Hippocampal formation (tissue), 2 donors: Measurements from ENCODE around the gene SEMA5A.

Experiments
- DNase-seq, 2 donors: peaks; one replicate each; lab custom pipeline; 2025; lab: John Stamatoyannopoulos, UW

SEMA5A gene

DNA sequence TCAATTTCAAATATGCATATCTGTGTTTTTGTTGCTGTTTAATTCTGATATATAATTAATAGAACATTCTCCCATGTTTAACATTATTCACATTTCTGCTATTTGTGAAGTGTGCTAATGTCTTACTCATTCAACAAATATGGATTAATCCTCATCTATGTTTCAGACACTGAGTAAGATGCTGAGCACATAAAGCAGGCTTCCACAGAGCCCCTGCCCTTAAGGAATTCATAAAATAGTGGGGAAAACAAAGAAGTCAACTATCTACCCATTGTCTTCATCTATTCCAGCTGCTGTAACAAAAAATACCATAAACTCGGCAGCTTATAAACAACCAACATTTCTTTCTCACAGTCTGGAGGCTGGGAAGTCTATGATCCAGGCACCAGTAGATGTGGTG lies 333.3 kb downstream of the SEMA5A start:
- no peak for DNase-seq

GRCh38 chr5:9209846-9210492 lies 335.9 kb downstream of the SEMA5A start:
- no peak for DNase-seq

DNA sequence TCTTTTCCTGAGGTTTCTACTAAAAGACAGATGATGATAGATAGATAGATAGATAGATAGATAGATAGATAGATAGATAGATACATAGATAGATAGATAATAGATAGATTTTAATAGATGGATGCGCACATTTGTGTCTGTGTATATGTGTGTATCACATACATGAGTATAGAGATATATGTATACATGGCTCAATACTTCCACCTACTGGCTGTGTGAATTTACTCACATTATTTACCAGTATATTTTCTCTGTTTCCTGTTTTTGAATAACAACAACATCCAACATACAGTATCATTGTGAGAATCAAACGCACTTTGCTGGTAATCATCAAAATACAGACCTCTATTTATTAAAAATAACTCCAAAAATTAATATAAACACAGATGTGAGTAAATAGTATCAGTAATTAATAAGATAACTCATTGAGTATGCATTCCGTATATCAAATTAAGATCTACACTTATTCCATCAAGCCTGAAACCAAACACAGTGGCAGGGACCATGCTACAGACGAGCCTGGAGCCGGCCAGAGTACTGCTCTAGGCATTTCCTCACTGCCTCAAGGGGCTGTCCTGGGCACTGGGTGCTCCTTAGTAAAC lies 338.0 kb downstream of the SEMA5A start:
- DNase-seq, result peak in 1 of 2 donors; percentile 75

DNA sequence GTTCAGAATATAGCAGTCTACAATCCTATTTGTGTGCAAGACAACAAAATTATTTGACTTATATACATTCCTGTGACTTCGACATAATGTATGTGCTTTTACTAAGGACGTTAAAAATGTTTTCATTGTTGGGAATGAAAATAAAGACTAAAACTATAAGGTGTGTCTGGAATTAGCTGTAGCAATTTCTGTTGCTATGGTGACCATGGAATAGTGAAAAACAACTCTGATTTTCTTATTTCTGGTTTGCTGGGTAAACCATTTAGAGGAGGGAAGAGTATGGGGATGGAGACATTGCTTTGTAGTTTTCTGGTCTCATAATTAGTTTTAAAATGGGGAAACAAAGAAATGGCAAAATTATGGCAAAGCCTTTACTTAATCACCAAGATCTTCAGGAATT lies 343.2 kb downstream of the SEMA5A start:
- DNase-seq, result no peak

DNA sequence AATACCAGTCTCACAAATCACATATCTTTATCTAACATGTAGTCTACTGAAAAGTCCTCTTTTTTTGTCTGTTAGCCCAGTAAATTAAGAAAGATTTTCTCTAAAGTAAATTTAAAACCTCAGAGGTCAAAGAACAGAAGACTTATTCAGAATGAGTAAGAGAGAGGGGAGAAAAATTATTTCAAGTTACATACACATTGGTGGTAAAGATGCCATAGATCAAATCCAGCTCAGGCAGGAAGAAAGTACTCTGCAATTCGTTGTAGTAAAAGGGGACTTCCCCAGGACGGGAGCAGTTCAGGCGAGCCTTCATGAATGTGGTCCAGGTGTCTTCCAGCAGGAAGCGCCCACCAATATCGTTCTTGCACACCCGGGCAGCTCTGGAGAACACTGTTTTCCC lies 344.1 kb downstream of the SEMA5A start:
- DNase-seq, result no peak

- DNase-seq, result no peak
These were observed 344.9 kb downstream of the SEMA5A start for GRCh38 chr5:9201011-9201410.

DNA sequence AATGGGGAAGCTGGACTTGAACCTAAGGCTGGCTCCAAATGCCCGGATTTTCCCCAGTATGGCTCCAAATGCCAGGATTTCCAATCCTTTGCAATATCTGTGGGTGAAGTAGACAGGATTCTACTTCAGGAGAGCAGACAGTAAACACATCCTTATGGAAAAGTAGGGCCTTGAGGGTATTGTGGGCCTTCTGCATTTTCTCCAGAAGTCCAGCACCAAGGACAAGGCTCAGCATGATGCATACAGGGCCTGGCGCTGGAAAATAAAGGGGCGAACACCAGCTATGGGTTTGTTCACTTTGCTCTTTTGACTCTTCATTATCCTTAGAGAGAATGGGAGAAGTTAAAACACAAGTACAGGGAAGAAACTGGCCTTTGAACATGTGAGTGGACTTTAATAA lies 347.5 kb downstream of the SEMA5A start:
- DNase-seq, result no peak

DNA sequence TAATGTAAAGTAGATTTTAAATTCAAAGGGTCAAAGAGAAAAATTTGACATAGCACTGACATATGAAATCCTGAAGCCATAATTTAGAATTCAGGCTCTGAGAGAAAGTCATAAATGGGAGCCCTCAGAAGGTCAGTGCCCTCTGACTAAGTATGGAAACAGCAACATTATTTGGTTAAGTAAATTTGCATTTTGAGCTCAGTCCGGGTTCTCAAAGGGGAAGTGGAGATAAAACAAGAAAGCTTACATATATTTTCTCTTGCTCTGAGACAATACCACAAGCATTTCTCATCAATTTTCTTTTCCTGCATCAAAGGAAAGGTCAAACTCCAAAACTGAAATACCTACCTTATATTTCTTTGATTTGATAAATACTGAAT lies 348.0 kb downstream of the SEMA5A start:
- no peak for DNase-seq

GRCh38 chr5:9196403-9197227 lies 349.3 kb downstream of the SEMA5A start:
- peak; percentile 8 to 9 for DNase-seq

- DNase-seq, result no peak
These were observed 351.4 kb downstream of the SEMA5A start for GRCh38 chr5:9194509-9194908.

DNA sequence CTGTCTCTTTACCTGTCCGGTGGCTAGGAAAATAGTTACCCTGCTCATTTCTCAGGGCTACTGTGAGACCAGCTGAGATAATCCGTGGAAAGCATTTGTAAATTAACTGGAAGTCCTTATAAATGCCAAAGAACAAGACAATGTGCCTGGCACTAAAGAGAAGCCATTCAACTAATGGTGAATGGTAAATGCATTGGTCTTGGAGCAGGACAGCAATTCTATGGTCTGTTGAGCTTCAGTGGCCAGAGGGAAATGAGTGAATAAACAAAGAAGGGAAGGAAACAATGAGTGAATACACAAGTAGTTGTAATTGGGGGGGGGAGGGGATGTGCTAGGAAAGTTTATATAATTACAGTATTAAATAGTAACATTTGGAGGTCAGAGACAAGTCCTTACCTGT lies 353.6 kb downstream of the SEMA5A start:
- peak in 1 of 2 donors; percentile 81 for DNase-seq

GRCh38 chr5:9189681-9190080 lies 356.2 kb downstream of the SEMA5A start:
- no peak for DNase-seq

DNA sequence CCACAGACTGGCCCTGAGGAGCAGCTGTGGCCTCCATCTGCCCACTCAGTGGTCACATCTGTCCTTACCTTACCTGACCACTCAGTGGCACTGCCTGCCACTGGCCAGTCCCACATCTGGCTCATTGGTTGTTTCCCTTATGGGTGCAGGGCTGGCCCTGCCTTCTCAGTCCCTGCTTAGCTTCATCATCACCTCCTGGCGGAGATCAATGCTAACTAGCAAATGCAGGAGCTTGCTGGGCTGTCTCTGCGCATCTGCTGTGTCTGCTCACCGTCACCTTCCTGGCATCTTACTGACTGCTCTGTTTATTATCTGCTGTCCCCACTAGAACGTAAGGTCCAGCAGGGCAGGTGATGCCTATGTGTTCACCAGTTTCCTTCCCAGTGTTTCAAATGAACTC lies 356.9 kb downstream of the SEMA5A start:
- no peak for DNase-seq

DNA sequence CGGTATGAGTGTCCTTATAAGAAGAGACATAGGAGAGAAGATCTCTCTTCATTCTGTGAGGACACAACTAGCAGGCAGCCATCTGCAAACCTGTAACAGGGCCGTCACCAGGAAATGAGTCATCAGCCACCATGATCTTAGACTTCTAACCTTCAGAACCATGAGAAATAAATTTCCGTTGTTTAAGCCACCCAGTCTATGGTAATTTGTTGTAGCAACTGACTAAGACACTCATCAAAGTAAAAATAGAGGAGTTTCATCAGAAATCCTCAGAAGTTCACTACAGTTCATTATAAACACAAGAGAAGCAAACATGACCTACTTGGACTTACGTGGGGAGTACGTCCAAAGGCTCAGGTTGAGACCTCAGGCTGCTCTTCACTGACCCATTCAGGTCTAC lies 357.7 kb downstream of the SEMA5A start:
- no peak for DNase-seq

DNA sequence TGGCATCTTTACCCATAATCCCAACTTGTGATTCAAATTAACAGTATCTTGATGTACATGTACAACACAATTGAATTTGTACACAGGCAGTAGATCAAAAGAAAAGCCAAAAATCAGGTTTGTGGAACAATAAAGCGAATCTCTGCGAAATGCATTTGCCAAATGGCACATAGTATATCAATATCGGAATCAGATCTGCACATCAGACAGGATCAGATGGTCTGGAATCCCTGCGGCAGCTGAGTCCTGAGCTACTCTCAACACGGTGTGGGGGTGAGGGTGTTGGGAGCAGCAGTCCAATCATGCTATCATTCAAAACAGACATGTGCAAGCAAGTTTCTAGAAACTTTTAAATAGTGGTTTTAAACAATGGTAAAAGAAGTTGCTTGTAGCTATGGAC lies 358.3 kb downstream of the SEMA5A start:
- no peak for DNase-seq

DNA sequence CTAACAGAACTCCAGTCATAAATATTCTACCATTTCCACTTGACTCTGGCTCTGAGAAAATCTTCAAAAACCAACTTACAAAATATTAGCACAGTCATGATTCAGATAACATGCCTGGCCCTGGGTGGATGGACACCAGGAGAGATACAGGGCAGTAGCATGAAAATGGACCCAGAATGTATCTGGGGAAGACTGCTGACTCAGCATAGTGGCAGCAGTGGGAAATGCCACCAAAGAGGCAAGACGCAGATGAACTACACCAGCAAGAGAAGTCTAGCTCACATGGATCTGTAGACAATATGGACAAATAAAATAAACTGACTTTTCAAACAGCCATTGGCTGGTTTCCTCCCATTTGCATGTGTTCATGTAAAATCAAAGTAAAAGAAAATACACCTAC lies 359.8 kb downstream of the SEMA5A start:
- no peak for DNase-seq

- no peak for DNase-seq
These were observed 361.9 kb downstream of the SEMA5A start for GRCh38 chr5:9183992-9184391.

- DNase-seq, result peak in 1 of 2 donors; percentile 22
These were observed 362.8 kb downstream of the SEMA5A start for GRCh38 chr5:9182899-9183695.

DNA sequence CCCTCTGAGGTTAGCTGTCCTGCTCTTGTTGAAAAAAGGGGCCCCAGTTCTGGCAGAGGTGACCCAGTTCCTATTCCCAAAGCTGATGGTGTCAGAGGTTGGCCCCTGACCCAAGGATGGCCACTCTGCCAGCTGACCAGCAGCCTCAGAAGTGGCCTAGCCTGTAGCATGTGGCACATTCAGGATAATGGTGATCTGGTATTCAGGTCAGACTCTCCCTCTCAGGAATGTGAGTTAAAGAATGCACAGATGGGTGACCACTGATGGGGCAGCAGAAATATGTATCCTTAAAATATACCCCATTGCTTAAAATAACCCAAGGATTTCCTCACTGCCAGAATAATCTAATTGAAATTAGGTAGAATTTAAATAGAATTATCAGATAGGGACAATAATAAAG lies 369.2 kb downstream of the SEMA5A start:
- no peak for DNase-seq

- no peak for DNase-seq
These were observed 371.4 kb downstream of the SEMA5A start for GRCh38 chr5:9174446-9174845.

GRCh38 chr5:9173281-9174048 lies 372.4 kb downstream of the SEMA5A start:
- DNase-seq, result no peak

GRCh38 chr5:9170026-9170425 lies 375.8 kb downstream of the SEMA5A start:
- DNase-seq, result no peak
